GM06990 (cell line): ENCODE measurements around the gene CTNS.

Experiments
- DNase-seq: peaks from one replicate; pipeline ENCODE4 v3.0.0-alpha.2; 2011; ENCODE audit not compliant: insufficient read length; ENCODE audit errors: extremely low read depth
- H3K27me3 ChIP-seq: replicated peaks from 2 replicates; pipeline ENCODE4 v1.6.0; 2011; ENCODE audit warnings: low read length; ENCODE audit not compliant: control insufficient read depth, insufficient read depth
- H3K36me3 ChIP-seq: 2 replicates; pipeline ENCODE4 v1.5.1; 2011; ENCODE audit warnings: low read length; ENCODE audit not compliant: control insufficient read depth, insufficient read depth
- H3K4me3 ChIP-seq: replicated peaks from 2 replicates; pipeline ENCODE4 v1.5.1; 2011; ENCODE audit warnings: low read depth, mild to moderate bottlenecking, control low read depth, low read length
- CTCF ChIP-seq: IDR thresholded peaks from 2 replicates; pipeline ENCODE4 v1.5.1; 2011; ENCODE audit warnings: low read length, control low read depth, mild to moderate bottlenecking, inconsistent platforms; ENCODE audit not compliant: insufficient read depth, poor library complexity, severe bottlenecking

The CTNS gene

GRCh38 chr17:3656755-3657587, 20.4 kb downstream of the CTNS start:
- no peak for TF ChIP-seq CTCF
- no peaks in the 10 kb centered on the region for H3K27me3 ChIP-seq
- H3K36me3 ChIP-seq, result peaks cover 6% of the 10 kb centered on the region; the same call in 1 of the 2 replicates
- H3K4me3 ChIP-seq, result no peak overlapping the region
- no peak for DNase-seq

GRCh38 chr17:3657588-3657869, 21.0 kb downstream of the CTNS start:
- H3K27me3 ChIP-seq, result no peaks in the 10 kb centered on the region
- H3K4me3 ChIP-seq, result no peak overlapping the region
- H3K36me3 ChIP-seq, result peaks cover 6% of the 10 kb centered on the region; the same call in 1 of the 2 replicates
- no peak for DNase-seq
- no peak for TF ChIP-seq CTCF

- no peaks in the 10 kb centered on the region for H3K27me3 ChIP-seq
- H3K4me3 ChIP-seq, result no peak overlapping the region
- no peak for TF ChIP-seq CTCF
- peaks cover 7% of the 10 kb centered on the region; the same call in 1 of the 2 replicates for H3K36me3 ChIP-seq
- DNase-seq, result no peak
These were observed 21.6 kb downstream of the CTNS start for GRCh38 chr17:3657874-3658783.

GRCh38 chr17:3658784-3659449, 22.4 kb downstream of the CTNS start:
- no peak overlapping the region for H3K4me3 ChIP-seq
- DNase-seq, result no peak
- TF ChIP-seq CTCF, result no peak
- peaks cover 11% of the 10 kb centered on the region for H3K36me3 ChIP-seq
- no peaks in the 10 kb centered on the region for H3K27me3 ChIP-seq

- DNase-seq, result no peak
- no peak for TF ChIP-seq CTCF
- Histone ChIP-seq H3K27me3 (no peaks in the 10 kb centered on the region), H3K36me3 (peaks cover 11% of the 10 kb centered on the region), H3K4me3 (no peak overlapping the region)
These were observed 23.1 kb downstream of the CTNS start for GRCh38 chr17:3659541-3660111.
